Adrenal gland (tissue), 12 donors: Measurements from ENCODE around the gene RABL6. TPM values are rescaled to one million over a fixed set of nuclear protein-coding genes. Genes with fewer than 3 reads are reported as not detected.
"Not testable (repeated sequence)": the region's sequence is repeated elsewhere in the genome, so short reads cannot be mapped to it uniquely, and the experiment has no call there.

Experiments used
- DNase-seq, 7 donors: peaks; one replicate each; pipeline ENCODE4 v3.0.0-alpha.2; 2019 to 2020
- H3K27ac ChIP-seq, 5 donors: fragments of 200-600 bp; sonication (generic) in 4 of 5; 1 replicate in 3 of 5; 2 replicates in 2 of 5; pipeline versions ENCODE4 v1.5.1 to v1.8.0; 2016 to 2020; ENCODE audit warnings: mild to moderate bottlenecking in 1 of 5
- H3K27me3 ChIP-seq: fragments of 200-600 bp; 2 replicates; pipeline ENCODE4 v1.8.0; 2021
- H3K36me3 ChIP-seq, 2 donors: fragments of 200-600 bp; replicated peaks in 1 of 2; 1 replicate in 1 of 2; 2 replicates in 1 of 2; pipeline versions ENCODE4 v1.5.1 to v1.8.0; 2018 to 2022
- H3K4me1 ChIP-seq, 2 donors: fragments of 200-600 bp; replicated peaks in 1 of 2; 1 replicate in 1 of 2; 2 replicates in 1 of 2; pipeline versions ENCODE4 v1.5.1 to v1.8.0; 2018 to 2021
- H3K4me3 ChIP-seq, 4 donors: fragments of 200-600 bp; sonication (generic) in 3 of 4; one replicate each; pipeline ENCODE4 v1.5.1; 2016 to 2018
- H3K9me3 ChIP-seq, 3 donors: fragments of 200-600 bp; sonication (generic) in 1 of 3; replicated peaks in 1 of 3; 1 replicate in 2 of 3; 2 replicates in 1 of 3; pipeline versions ENCODE4 v1.5.1 to v1.8.0; 2016 to 2021
- CTCF ChIP-seq, 6 experiments: fragments of 450-650 bp in 4 of 6; fragments of 200-600 bp in 2 of 6; sonication (generic) in 1 of 6; IDR thresholded peaks; 1 replicate in 5 of 6; 2 replicates in 1 of 6; pipeline versions ENCODE4 v1.5.1 to v1.8.0; 2016 to 2021; ENCODE audit warnings: antibody characterized with exemption in 6 of 6, mild to moderate bottlenecking in 2 of 6, moderate library complexity in 1 of 6
- POLR2A ChIP-seq, 2 donors: fragments of 450-650 bp; IDR thresholded peaks; one replicate each; pipeline ENCODE4 v1.6.1; 2017; ENCODE audit warnings: antibody characterized with exemption in 2 of 2, mild to moderate bottlenecking in 2 of 2, moderate library complexity in 1 of 2
- WGBS, 4 donors: extraction: QIAGEN DNeasy Blood & Tissue Kit in 2 of 4; methylation state at CpG; one replicate each; pipeline versions ENCODE4 v1.1.5 to v1.1.7; 2013 to 2017; 5-methylcytosine and 5-hydroxymethylcytosine counted together
- intact Hi-C, 2 donors: fragments of 100-400 bp; cut with DNase I; formaldehyde crosslinking; loops; one replicate each; pipeline versions ENCODE4 v1.14.1 to v1.15.0; 2022 to 2023
- polyA plus RNA-seq, 3 donors: library from polyadenylated mRNA; stranded (reverse); fragments of 200-250 nt in 2 of 3; fragments of 350-450 nt in 1 of 3; fragmentation: Illumina TruSeq in 1 of 3; extraction: RNeasy Lipid Tissue Mini Kit (QIAGEN cat#74804) in 1 of 3; gene quantifications; one replicate each; pipeline ENCODE4 v1.2.3, GENCODE V29; 2013 to 2014
- total RNA-seq, 9 donors: library from RNA; depleted of rRNA in 4 of 9; stranded (reverse); fragments of >200 nt in 4 of 9; fragments of 120-200 nt in 1 of 9; fragmentation: NEBNext Ultra II Directional in 1 of 9; extraction: Animal tissue kit (Norgen Biotek cat#: 25700) in 1 of 9; gene quantifications; one replicate each; pipeline versions ENCODE4 v1.1.0 to v1.2.4, GENCODE V29; 2013 to 2023
- donor health status: healthy with polysubstance abuse.
- donor health status: Bipolar disorder and iron deficiency.
- donor health status: DM: yes; HTN: yes; CAD: no.
- donor health status: DM: no; HTN: no; CAD: no.
- donor health status: DM: no; HTN: no; CAD: no.
- donor health status: DM: yes; HTN: yes; CAD: no.

RABL6 gene
- total and polyA plus RNA-seq, 12 donors, result 20.9 to 150 (median 61.0) TPM

- H3K4me3 ChIP-seq, result no peak overlapping the region
- no peaks in the 10 kb centered on the region for H3K27me3 ChIP-seq
- peaks cover 13 to 17% of the 10 kb centered on the region in 2 donors for H3K4me1 ChIP-seq
- WGBS, 4 donors, result 88 to 98% (median 90%) methylated on average over 4 to 27 of the region's 27 CpGs
- no peak overlapping the region for H3K27ac ChIP-seq
- TF ChIP-seq CTCF (IDR thresholded peaks at IDR 0.05) (no peak), POLR2A (IDR thresholded peaks at IDR 0.05) (no peak)
- peaks cover 0 to 19% of the 10 kb centered on the region in 2 donors for H3K36me3 ChIP-seq
- H3K9me3 ChIP-seq, result no peaks in the 10 kb centered on the region
- DNase-seq, result peak in 2 of 7 donors; percentile 4 to 14
- intact Hi-C loops, result no loop called here
Measured at GRCh38 chr9:136837146-136837855, 29.6 kb downstream of the RABL6 start.

- Histone ChIP-seq H3K4me1 (peaks cover 17 to 22% of the 10 kb centered on the region in 2 donors), H3K36me3 (peaks cover 0 to 14% of the 10 kb centered on the region in 2 donors)
- 91 to 96% (median 93%) methylated on average over 6 to 15 of the region's 15 CpGs for WGBS, 4 donors
- H3K4me3 ChIP-seq, DNase-seq, H3K27ac ChIP-seq, intact Hi-C loops, H3K9me3 ChIP-seq, H3K27me3 ChIP-seq: not testable (repeated sequence)
Measured at GRCh38 chr9:136837856-136838277, 30.1 kb downstream of the RABL6 start.

GRCh38 chr9:136838314-136839228, 30.8 kb downstream of the RABL6 start:
- peaks cover 0 to 14% of the 10 kb centered on the region in 2 donors for H3K36me3 ChIP-seq
- 87 to 93% (median 90%) methylated on average over 9 to 29 of the region's 29 CpGs for WGBS, 4 donors
- H3K27ac ChIP-seq, result no peak overlapping the region
- TF ChIP-seq POLR2A (IDR thresholded peaks at IDR 0.05), result no peak
- no peak for TF ChIP-seq CTCF (IDR thresholded peaks at IDR 0.05)
- H3K9me3 ChIP-seq, result no peaks in the 10 kb centered on the region
- no peak for DNase-seq
- H3K4me3 ChIP-seq, result no peak overlapping the region
- intact Hi-C loops, result no loop called here
- peaks cover 17 to 29% of the 10 kb centered on the region in 2 donors for H3K4me1 ChIP-seq
- no peaks in the 10 kb centered on the region for H3K27me3 ChIP-seq

- peaks cover 0 to 14% of the 10 kb centered on the region in 2 donors for H3K36me3 ChIP-seq
Measured at GRCh38 chr9:136839229-136840139, 31.7 kb downstream of the RABL6 start.

More at GRCh38 chr9:136839229-136840139, 31.7 kb downstream of the RABL6 start:
- no peak for DNase-seq
- Histone ChIP-seq H3K4me3 (no peak overlapping the region), H3K27ac (no peak overlapping the region), H3K27me3 (no peaks in the 10 kb centered on the region), H3K4me1 (peaks cover 17 to 35% of the 10 kb centered on the region in 2 donors), H3K9me3 (no peaks in the 10 kb centered on the region)
- WGBS, 4 donors, result 87 to 98% (median 92%) methylated on average over 13 to 36 of the region's 36 CpGs
- intact Hi-C loops, result loop anchor here (10.0 kb wide), 2 partner anchors 45 to 105 kb away; partner anchors contain the start of genes C8G (in 1 of the 2), CCDC183 (in 1 of the 2), FBXW5 (in 1 of the 2) and TMEM141 (in 1 of the 2)
- TF ChIP-seq CTCF (IDR thresholded peaks at IDR 0.05), result no peak
- TF ChIP-seq POLR2A (IDR thresholded peaks at IDR 0.05), result no peak
